Mammary epithelial cell (primary cell): ENCODE results near the gene SCN8A.

Source experiments
- EZH2 ChIP-seq: IDR thresholded peaks from 2 replicates; pipeline ENCODE4 v1.6.1; 2012; ENCODE audit warnings: low read length, inconsistent platforms, borderline replicate concordance
- TF ChIP-seq, protein P1 (sequence below), 2 donors: IDR thresholded peaks in 1 of 2; conservative IDR thresholded peaks in 1 of 2; 2 replicates each; pipeline ENCODE4 v1.5.1; 2011 to 2012; ENCODE audit warnings: inconsistent platforms in 2 of 2, low read length in 2 of 2, mild to moderate bottlenecking in 2 of 2, control low read depth in 1 of 2, low read depth in 1 of 2; ENCODE audit not compliant: insufficient read depth in 1 of 2; ENCODE audit errors: extremely low read depth in 1 of 2

DNA sequence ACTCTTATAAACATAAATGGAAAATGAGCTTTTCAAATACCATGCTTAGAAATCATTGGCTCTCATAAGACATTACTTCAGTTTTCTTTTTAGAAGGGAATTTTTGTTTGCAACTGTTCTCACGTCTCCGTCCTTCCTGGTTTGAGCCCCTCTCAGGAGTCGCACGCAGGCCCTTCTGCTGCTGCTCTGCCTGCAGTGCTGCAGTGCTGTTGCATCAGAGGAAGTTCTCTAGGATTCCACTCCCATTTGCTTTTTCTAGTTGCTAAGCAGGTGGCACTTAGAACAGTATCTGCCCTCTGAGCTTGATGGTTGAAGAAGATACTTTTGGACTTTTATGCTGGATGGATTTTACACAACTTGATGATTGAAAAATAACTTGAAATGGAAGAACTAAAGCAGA is 70.8 kb downstream of the SCN8A start:
- no peak for TF ChIP-seq EZH2
- TF ChIP-seq, protein P1, sequence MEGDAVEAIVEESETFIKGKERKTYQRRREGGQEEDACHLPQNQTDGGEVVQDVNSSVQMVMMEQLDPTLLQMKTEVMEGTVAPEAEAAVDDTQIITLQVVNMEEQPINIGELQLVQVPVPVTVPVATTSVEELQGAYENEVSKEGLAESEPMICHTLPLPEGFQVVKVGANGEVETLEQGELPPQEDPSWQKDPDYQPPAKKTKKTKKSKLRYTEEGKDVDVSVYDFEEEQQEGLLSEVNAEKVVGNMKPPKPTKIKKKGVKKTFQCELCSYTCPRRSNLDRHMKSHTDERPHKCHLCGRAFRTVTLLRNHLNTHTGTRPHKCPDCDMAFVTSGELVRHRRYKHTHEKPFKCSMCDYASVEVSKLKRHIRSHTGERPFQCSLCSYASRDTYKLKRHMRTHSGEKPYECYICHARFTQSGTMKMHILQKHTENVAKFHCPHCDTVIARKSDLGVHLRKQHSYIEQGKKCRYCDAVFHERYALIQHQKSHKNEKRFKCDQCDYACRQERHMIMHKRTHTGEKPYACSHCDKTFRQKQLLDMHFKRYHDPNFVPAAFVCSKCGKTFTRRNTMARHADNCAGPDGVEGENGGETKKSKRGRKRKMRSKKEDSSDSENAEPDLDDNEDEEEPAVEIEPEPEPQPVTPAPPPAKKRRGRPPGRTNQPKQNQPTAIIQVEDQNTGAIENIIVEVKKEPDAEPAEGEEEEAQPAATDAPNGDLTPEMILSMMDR (conservative IDR thresholded peaks at IDR 0.05 in 1 of 2, IDR thresholded peaks at IDR 0.05 in 1 of 2; ENCODE audit: extremely low read depth in 1 of 2, insufficient read depth in 1 of 2, low read depth in 1 of 2, low read length in 2 of 2): no peak
